ENCODE data around the gene RRP7A.
"Not testable (repeated sequence)": the region's sequence is repeated elsewhere in the genome, so short reads cannot be mapped to it uniquely, and the experiment has no call there.

The RRP7A gene

GRCh38 chr22:42528591-42529307 lies 9.2 kb upstream of the RRP7A start:
- DNase-seq (ENCODE audit: low read depth in 1 of 2, low spot score in 1 of 2): no peak
- TF ChIP-seq JUND (IDR thresholded peaks at IDR 0.05; ENCODE audit: low read depth): no peak
- in situ Hi-C loops (cut with HindIII; ENCODE audit: low pct_unique_long_range_greater_than_20kb, low sequenced_read_pairs): no loop called here

GRCh38 chr22:42522546-42522945 lies 3.0 kb upstream of the RRP7A start:
- DNase-seq (ENCODE audit: low read depth in 1 of 2, low spot score in 1 of 2): no peak
- TF ChIP-seq JUND (IDR thresholded peaks at IDR 0.05; ENCODE audit: low read depth): no peak
- in situ Hi-C loops (cut with HindIII; ENCODE audit: low pct_unique_long_range_greater_than_20kb, low sequenced_read_pairs): no loop called here

GRCh38 chr22:42521228-42521546 lies 1.6 kb upstream of the RRP7A start:
- in situ Hi-C loops (cut with HindIII; ENCODE audit: low pct_unique_long_range_greater_than_20kb, low sequenced_read_pairs): no loop called here
- no peak for DNase-seq (ENCODE audit: low read depth in 1 of 2, low spot score in 1 of 2)
- TF ChIP-seq JUND (IDR thresholded peaks at IDR 0.05; ENCODE audit: low read depth): no peak

GRCh38 chr22:42518638-42519524 lies 715 bp downstream of the RRP7A start:
- in situ Hi-C loops (cut with HindIII; ENCODE audit: low pct_unique_long_range_greater_than_20kb, low sequenced_read_pairs); DNase-seq (ENCODE audit: low read depth in 1 of 2, low spot score in 1 of 2): not testable (repeated sequence)

GRCh38 chr22:42517103-42517502 lies 2.5 kb downstream of the RRP7A start:
- DNase-seq (ENCODE audit: low read depth in 1 of 2, low spot score in 1 of 2); in situ Hi-C loops (cut with HindIII; ENCODE audit: low pct_unique_long_range_greater_than_20kb, low sequenced_read_pairs): not testable (repeated sequence)

- in situ Hi-C loops (cut with HindIII; ENCODE audit: low pct_unique_long_range_greater_than_20kb, low sequenced_read_pairs): no loop called here
- TF ChIP-seq JUND (IDR thresholded peaks at IDR 0.05; ENCODE audit: low read depth): no peak
Observed at GRCh38 chr22:42515896-42516295, 3.7 kb downstream of the RRP7A start.

GRCh38 chr22:42515304-42515703 lies 4.3 kb downstream of the RRP7A start:
- DNase-seq (ENCODE audit: low read depth in 1 of 2, low spot score in 1 of 2); in situ Hi-C loops (cut with HindIII; ENCODE audit: low pct_unique_long_range_greater_than_20kb, low sequenced_read_pairs): not testable (repeated sequence)

More at GRCh38 chr22:42515896-42516295, 3.7 kb downstream of the RRP7A start:
- no peak for DNase-seq (ENCODE audit: low read depth in 1 of 2, low spot score in 1 of 2)

- DNase-seq (ENCODE audit: low read depth in 1 of 2, low spot score in 1 of 2); in situ Hi-C loops (cut with HindIII; ENCODE audit: low pct_unique_long_range_greater_than_20kb, low sequenced_read_pairs): not testable (repeated sequence)
Observed at GRCh38 chr22:42514331-42514730, 5.3 kb downstream of the RRP7A start.

GRCh38 chr22:42512273-42512990 lies 7.2 kb downstream of the RRP7A start:
- DNase-seq (ENCODE audit: low read depth in 1 of 2, low spot score in 1 of 2); in situ Hi-C loops (cut with HindIII; ENCODE audit: low pct_unique_long_range_greater_than_20kb, low sequenced_read_pairs): not testable (repeated sequence)

- no peak for TF ChIP-seq JUND (IDR thresholded peaks at IDR 0.05; ENCODE audit: low read depth)
- no peak for DNase-seq (ENCODE audit: low read depth in 1 of 2, low spot score in 1 of 2)
- in situ Hi-C loops (cut with HindIII; ENCODE audit: low pct_unique_long_range_greater_than_20kb, low sequenced_read_pairs): no loop called here
Observed at GRCh38 chr22:42511401-42511891, 8.2 kb downstream of the RRP7A start.

GRCh38 chr22:42509548-42509947 lies 10.0 kb downstream of the RRP7A start:
- no peak for DNase-seq (ENCODE audit: low read depth in 1 of 2, low spot score in 1 of 2)
- in situ Hi-C loops (cut with HindIII; ENCODE audit: low pct_unique_long_range_greater_than_20kb, low sequenced_read_pairs): no loop called here
- no peak for TF ChIP-seq JUND (IDR thresholded peaks at IDR 0.05; ENCODE audit: low read depth)

GRCh38 chr22:42508975-42509364 lies 10.6 kb downstream of the RRP7A start:
- in situ Hi-C loops (cut with HindIII; ENCODE audit: low pct_unique_long_range_greater_than_20kb, low sequenced_read_pairs); DNase-seq (ENCODE audit: low read depth in 1 of 2, low spot score in 1 of 2): not testable (repeated sequence)

GRCh38 chr22:42508327-42508974 lies 11.1 kb downstream of the RRP7A start:
- in situ Hi-C loops (cut with HindIII; ENCODE audit: low pct_unique_long_range_greater_than_20kb, low sequenced_read_pairs); DNase-seq (ENCODE audit: low read depth in 1 of 2, low spot score in 1 of 2): not testable (repeated sequence)

Measured in T47D (cell line).